ENCODE results near the gene TSACC.
"Not testable (repeated sequence)": the region's sequence is repeated elsewhere in the genome, so short reads cannot be mapped to it uniquely, and the experiment has no call there.

TSACC gene

DNA sequence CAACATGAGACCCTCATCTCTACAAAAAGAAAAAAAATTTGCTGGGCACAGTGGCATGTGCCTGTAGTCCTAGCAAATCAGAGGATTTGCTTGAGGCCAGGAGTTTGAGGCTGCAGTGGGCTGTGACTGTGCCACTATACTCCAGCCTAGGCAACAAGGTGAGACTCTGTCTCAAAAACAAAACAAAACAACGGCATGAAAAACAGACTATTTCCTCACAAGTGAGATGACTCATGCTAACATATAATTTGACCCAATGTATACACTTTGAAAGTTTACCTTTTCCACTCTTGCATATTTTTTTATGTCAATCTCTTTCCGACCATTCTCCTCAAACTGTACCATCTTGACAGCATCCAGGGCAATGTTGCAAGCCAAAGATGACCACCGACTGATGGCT, 17.8 kb upstream of the TSACC start:
- no peaks in the 10 kb centered on the region for H4K20me1 ChIP-seq (ENCODE audit: insufficient read depth, low read length)
- peaks cover 7% of the 10 kb centered on the region for H3F3A ChIP-seq (ENCODE audit: insufficient read depth, low read length)
- no peak overlapping the region for H3K9ac ChIP-seq (ENCODE audit: low read length)
- peaks cover 47% of the 10 kb centered on the region for H3K79me2 ChIP-seq (ENCODE audit: low read length)
- no peak overlapping the region for H2AFZ ChIP-seq (ENCODE audit: low read length)
- TF ChIP-seq EZH2 (optimal IDR thresholded peaks at IDR 0.05; ENCODE audit: low read depth, low read length) (no peak), EZH2phosphoT487 (IDR thresholded peaks at IDR 0.05; ENCODE audit: low read length) (no peak)
- TF ChIP-seq, protein P1, sequence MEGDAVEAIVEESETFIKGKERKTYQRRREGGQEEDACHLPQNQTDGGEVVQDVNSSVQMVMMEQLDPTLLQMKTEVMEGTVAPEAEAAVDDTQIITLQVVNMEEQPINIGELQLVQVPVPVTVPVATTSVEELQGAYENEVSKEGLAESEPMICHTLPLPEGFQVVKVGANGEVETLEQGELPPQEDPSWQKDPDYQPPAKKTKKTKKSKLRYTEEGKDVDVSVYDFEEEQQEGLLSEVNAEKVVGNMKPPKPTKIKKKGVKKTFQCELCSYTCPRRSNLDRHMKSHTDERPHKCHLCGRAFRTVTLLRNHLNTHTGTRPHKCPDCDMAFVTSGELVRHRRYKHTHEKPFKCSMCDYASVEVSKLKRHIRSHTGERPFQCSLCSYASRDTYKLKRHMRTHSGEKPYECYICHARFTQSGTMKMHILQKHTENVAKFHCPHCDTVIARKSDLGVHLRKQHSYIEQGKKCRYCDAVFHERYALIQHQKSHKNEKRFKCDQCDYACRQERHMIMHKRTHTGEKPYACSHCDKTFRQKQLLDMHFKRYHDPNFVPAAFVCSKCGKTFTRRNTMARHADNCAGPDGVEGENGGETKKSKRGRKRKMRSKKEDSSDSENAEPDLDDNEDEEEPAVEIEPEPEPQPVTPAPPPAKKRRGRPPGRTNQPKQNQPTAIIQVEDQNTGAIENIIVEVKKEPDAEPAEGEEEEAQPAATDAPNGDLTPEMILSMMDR (IDR thresholded peaks at IDR 0.05; ENCODE audit: low read length) = no peak
- H3K4me2 ChIP-seq (ENCODE audit: low read depth, low read length) = no peak overlapping the region
- DNase-seq = no peak
- no peak overlapping the region for H3K27ac ChIP-seq (ENCODE audit: low read length)
- H3K4me1 ChIP-seq (ENCODE audit: low read length) = no peaks in the 10 kb centered on the region
- no peaks in the 10 kb centered on the region for H3K9me2 ChIP-seq (replicated peaks; ENCODE audit: insufficient read depth, low read length)
- peaks cover 46% of the 10 kb centered on the region for H3K36me3 ChIP-seq (replicated peaks; ENCODE audit: insufficient read depth, low read length)
- H3K9me3 ChIP-seq (replicated peaks; ENCODE audit: insufficient read depth, low read length) = no peaks in the 10 kb centered on the region
- no peak overlapping the region for H3K4me3 ChIP-seq (ENCODE audit: low read length)
- H3K27me3 ChIP-seq (replicated peaks; ENCODE audit: insufficient read depth, low read length) = no peaks in the 10 kb centered on the region

DNA sequence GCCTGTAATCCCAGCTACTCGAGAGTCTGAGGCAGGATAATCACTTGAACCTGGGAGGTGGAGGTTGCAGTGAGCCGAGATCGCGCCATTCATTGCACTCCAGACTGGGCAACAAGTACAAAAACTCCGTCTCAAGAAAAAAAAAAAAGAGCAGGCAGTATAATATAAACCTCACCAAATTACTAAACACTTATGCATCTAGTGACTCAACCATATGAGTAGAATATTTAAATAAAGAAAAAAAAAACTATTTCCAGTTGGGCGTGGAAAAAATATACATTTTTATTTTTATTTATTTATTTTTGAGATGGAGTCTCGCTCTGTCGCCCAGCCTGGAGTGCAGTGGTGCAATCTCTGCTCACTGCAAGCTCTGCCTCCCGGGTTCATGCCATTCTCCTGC, 15.1 kb upstream of the TSACC start:
- H3K36me3 ChIP-seq (replicated peaks; ENCODE audit: insufficient read depth, low read length) = peaks cover 24% of the 10 kb centered on the region
- not testable (repeated sequence) for H3K4me2 ChIP-seq (ENCODE audit: low read depth, low read length); H4K20me1 ChIP-seq (ENCODE audit: insufficient read depth, low read length); H3K4me1 ChIP-seq (ENCODE audit: low read length); H3K9me2 ChIP-seq (replicated peaks; ENCODE audit: insufficient read depth, low read length); H3K27ac ChIP-seq (ENCODE audit: low read length); H3K9me3 ChIP-seq (replicated peaks; ENCODE audit: insufficient read depth, low read length); H2AFZ ChIP-seq (ENCODE audit: low read length); H3K27me3 ChIP-seq (replicated peaks; ENCODE audit: insufficient read depth, low read length); H3K4me3 ChIP-seq (ENCODE audit: low read length); H3F3A ChIP-seq (ENCODE audit: insufficient read depth, low read length); DNase-seq; H3K9ac ChIP-seq (ENCODE audit: low read length)
- peaks cover 44% of the 10 kb centered on the region for H3K79me2 ChIP-seq (ENCODE audit: low read length)

DNA sequence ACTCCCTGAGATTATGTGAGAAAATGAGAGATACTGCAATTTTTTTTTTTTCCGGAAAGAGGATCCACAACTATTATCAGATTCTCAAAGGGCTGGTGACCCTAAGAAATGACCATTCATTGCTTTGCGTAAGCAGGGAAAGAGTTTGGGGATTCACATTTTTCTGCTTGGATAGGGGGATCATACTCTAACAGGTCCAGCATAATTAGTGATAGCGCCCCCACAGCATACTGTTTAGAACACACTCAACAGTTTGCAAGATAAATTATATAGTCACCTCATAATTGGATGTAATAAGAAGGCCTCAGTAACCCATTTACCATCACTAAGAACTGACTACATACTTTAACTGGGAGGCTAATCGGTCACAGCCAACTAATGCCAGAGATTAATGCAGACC, 2.1 kb upstream of the TSACC start:
- DNase-seq = peak; percentile 28
- Histone ChIP-seq H3K4me2 (ENCODE audit: low read depth, low read length) (peak overlapping the region; percentile 65; the same call in 1 of the 2 replicates), H3F3A (ENCODE audit: insufficient read depth, low read length) (peaks cover 19% of the 10 kb centered on the region), H3K4me1 (ENCODE audit: low read length) (peaks cover 9% of the 10 kb centered on the region; the same call in 1 of the 2 replicates), H3K4me3 (ENCODE audit: low read length) (peak overlapping the region; percentile 93), H3K9ac (ENCODE audit: low read length) (no peak overlapping the region), H3K27ac (ENCODE audit: low read length) (no peak overlapping the region), H3K9me2 (replicated peaks; ENCODE audit: insufficient read depth, low read length) (no peaks in the 10 kb centered on the region), H3K36me3 (replicated peaks; ENCODE audit: insufficient read depth, low read length) (peaks cover 23% of the 10 kb centered on the region), H3K79me2 (ENCODE audit: low read length) (peaks cover 57% of the 10 kb centered on the region), H2AFZ (ENCODE audit: low read length) (no peak overlapping the region), H4K20me1 (ENCODE audit: insufficient read depth, low read length) (peaks cover 12% of the 10 kb centered on the region; the same call in 1 of the 2 replicates), H3K9me3 (replicated peaks; ENCODE audit: insufficient read depth, low read length) (no peaks in the 10 kb centered on the region), H3K27me3 (replicated peaks; ENCODE audit: insufficient read depth, low read length) (no peaks in the 10 kb centered on the region)
- no peak for TF ChIP-seq EZH2phosphoT487 (IDR thresholded peaks at IDR 0.05; ENCODE audit: low read length)
- TF ChIP-seq, protein P1 (IDR thresholded peaks at IDR 0.05; ENCODE audit: low read length) = 0 out of 2 replicates have a peak, but pooled peaks have one; percentile 26

DNA sequence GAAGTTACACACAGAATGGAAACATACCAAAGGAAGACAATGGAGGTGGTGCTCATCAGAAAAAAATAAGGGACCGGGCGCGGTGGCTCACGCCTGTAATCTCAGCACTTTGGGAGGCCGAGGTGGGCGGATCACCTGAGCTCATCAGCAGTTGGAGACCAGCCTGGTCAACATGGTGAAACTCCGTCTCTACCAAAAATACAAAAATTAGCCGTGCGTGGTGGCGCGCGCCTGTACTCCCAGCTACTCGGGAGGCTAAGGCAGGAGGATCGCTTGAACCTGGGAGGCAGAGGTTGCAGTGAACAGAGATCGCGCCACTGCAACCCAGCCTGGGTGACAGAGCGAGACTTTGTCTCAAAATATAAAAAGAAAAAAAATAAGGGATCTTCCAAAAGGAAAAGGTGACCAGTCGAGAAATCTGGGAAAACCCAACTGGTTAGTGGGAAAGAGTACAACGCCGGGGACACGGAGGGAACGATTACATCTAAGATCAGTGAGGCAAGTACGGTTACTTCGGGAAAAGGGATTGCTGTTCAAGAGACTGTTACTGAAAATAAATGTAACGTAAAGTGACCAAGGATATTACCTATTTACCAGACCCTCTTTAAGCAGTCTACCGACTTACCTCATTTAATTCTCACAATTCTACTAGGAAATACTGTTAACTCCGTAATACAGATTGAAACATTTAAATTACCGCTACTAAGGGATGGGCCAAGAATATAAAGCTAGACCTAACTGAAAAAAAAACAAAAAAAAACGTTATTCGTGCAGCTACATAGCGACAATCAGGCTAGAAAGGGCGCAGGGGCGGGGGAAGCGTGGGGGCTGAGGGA, 1.1 kb upstream of the TSACC start:
- Histone ChIP-seq H3K9me2 (replicated peaks; ENCODE audit: insufficient read depth, low read length) (no peaks in the 10 kb centered on the region), H3F3A (ENCODE audit: insufficient read depth, low read length) (peaks cover 19% of the 10 kb centered on the region), H3K4me3 (ENCODE audit: low read length) (peak overlapping the region; percentile 93), H3K9ac (ENCODE audit: low read length) (peak overlapping the region; percentile 79), H3K4me2 (ENCODE audit: low read depth, low read length) (peak overlapping the region; percentile 65), H3K4me1 (ENCODE audit: low read length) (peaks cover 9% of the 10 kb centered on the region; the same call in 1 of the 2 replicates), H4K20me1 (ENCODE audit: insufficient read depth, low read length) (peaks cover 12% of the 10 kb centered on the region; the same call in 1 of the 2 replicates), H3K36me3 (replicated peaks; ENCODE audit: insufficient read depth, low read length) (peaks cover 23% of the 10 kb centered on the region), H3K79me2 (ENCODE audit: low read length) (peaks cover 56% of the 10 kb centered on the region), H3K27ac (ENCODE audit: low read length) (peak overlapping the region; percentile 58; the same call in 1 of the 2 replicates), H2AFZ (ENCODE audit: low read length) (peak overlapping the region; percentile 77), H3K9me3 (replicated peaks; ENCODE audit: insufficient read depth, low read length) (no peaks in the 10 kb centered on the region), H3K27me3 (replicated peaks; ENCODE audit: insufficient read depth, low read length) (no peaks in the 10 kb centered on the region)
- peak; percentile 22 for DNase-seq
- no peak for TF ChIP-seq EZH2phosphoT487 (IDR thresholded peaks at IDR 0.05; ENCODE audit: low read length)
- TF ChIP-seq, protein P1 (IDR thresholded peaks at IDR 0.05; ENCODE audit: low read length) = no peak
- TF ChIP-seq EZH2 (optimal IDR thresholded peaks at IDR 0.05; ENCODE audit: low read depth, low read length) = no peak
